Breast epithelium (tissue), 4 donors: ENCODE measurements around the gene CHD5. TPM values are rescaled to one million over a fixed set of nuclear protein-coding genes. Genes with fewer than 3 reads are reported as not detected.

Experiments used
- DNase-seq, 2 donors: peaks; one replicate each; pipeline ENCODE4 v3.0.0-alpha.2; 2019; ENCODE audit warnings: low spot score in 2 of 2
- H3K27ac ChIP-seq, 2 donors: fragments of 200-600 bp; sonication (generic) in 1 of 2; one replicate each; pipeline ENCODE4 v1.5.1; 2016 to 2019; ENCODE audit warnings: mild to moderate bottlenecking in 1 of 2
- H3K27me3 ChIP-seq, 2 donors: fragments of 200-600 bp; sonication (generic) in 1 of 2; one replicate each; pipeline versions ENCODE4 v1.5.1 to v1.6.0; 2017 to 2019; ENCODE audit warnings: control low read depth in 1 of 2, mild to moderate bottlenecking in 1 of 2
- H3K36me3 ChIP-seq: fragments of 200-600 bp; one replicate; pipeline ENCODE4 v1.5.1; 2019
- H3K4me1 ChIP-seq, 2 donors: fragments of 200-600 bp; sonication (generic); one replicate each; pipeline ENCODE4 v1.5.1; 2016 to 2019; ENCODE audit warnings: control low read depth in 1 of 2
- H3K4me3 ChIP-seq, 3 donors: fragments of 200-600 bp; sonication (generic); 1 replicate in 2 of 3; 2 replicates in 1 of 3; pipeline ENCODE4 v1.5.1; 2016 to 2019; ENCODE audit warnings: mild to moderate bottlenecking in 3 of 3, moderate library complexity in 2 of 3
- H3K9me3 ChIP-seq, 2 donors: fragments of 200-600 bp; sonication (generic) in 1 of 2; one replicate each; pipeline ENCODE4 v1.5.1; 2016 to 2019; ENCODE audit warnings: control low read depth in 1 of 2
- POLR2A ChIP-seq: fragments of 450-650 bp; IDR thresholded peaks from one replicate; pipeline ENCODE4 v1.6.1; 2016; ENCODE audit warnings: antibody characterized with exemption, mild to moderate bottlenecking, moderate library complexity
- POLR2AphosphoS5 ChIP-seq, 3 donors: sonication (generic); formaldehyde crosslinking; IDR thresholded peaks; one replicate each; pipeline ENCODE4 v1.6.1; 2017; ENCODE audit warnings: antibody characterized with exemption in 3 of 3
- intact Hi-C: fragments of 100-400 bp; cut with DNase I; formaldehyde crosslinking; loops from one replicate; pipeline ENCODE4 v1.15.1; 2023; ENCODE audit warnings: low total_unique reads
- total RNA-seq, 3 donors: library from RNA; depleted of rRNA; stranded (reverse); fragments of >200 nt; gene quantifications; one replicate each; pipeline ENCODE4 v1.1.0, GENCODE V29; 2016
- TF ChIP-seq, protein P1 (sequence below), 3 donors: fragments of 450-650 bp; IDR thresholded peaks; one replicate each; pipeline ENCODE4 v1.5.1; 2016 to 2017; ENCODE audit warnings: antibody characterized with exemption in 3 of 3, mild to moderate bottlenecking in 3 of 3, moderate library complexity in 3 of 3

Gene CHD5
- total RNA-seq, 3 donors from 2014 or later = under 0.01 to 0.33 (median 0.15) TPM

DNA sequence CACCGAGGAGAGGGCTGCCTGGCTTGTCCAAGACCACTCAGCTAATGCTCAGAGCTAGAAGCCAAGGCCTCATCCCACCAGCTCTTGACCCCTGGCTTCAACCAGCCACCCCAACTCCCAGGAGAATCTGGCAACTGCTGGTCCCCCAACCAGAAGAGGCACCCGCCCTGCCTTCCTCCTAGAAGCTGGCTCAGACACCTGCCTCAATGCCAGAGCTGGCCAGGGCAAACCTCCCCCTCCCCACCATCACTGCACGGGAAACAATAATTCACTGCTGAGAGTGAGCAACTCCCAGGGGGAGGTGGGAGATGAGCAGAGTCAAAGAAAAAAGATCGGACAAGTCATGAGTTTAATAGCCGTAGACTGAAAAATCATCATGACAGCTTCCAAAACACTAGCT is 3.3 kb downstream of the CHD5 start:
- H3K4me3 ChIP-seq = no peak overlapping the region
- H3K36me3 ChIP-seq = no peaks in the 10 kb centered on the region
- peaks cover 12 to 71% of the 10 kb centered on the region in 2 donors for H3K27me3 ChIP-seq
- no peak for DNase-seq
- H3K4me1 ChIP-seq = peaks cover 8 to 13% of the 10 kb centered on the region in 2 donors
- H3K9me3 ChIP-seq = no peaks in the 10 kb centered on the region
- TF ChIP-seq POLR2AphosphoS5 (IDR thresholded peaks at IDR 0.05) = no peak
- intact Hi-C loops = no loop called here
- H3K27ac ChIP-seq = no peak overlapping the region

DNA sequence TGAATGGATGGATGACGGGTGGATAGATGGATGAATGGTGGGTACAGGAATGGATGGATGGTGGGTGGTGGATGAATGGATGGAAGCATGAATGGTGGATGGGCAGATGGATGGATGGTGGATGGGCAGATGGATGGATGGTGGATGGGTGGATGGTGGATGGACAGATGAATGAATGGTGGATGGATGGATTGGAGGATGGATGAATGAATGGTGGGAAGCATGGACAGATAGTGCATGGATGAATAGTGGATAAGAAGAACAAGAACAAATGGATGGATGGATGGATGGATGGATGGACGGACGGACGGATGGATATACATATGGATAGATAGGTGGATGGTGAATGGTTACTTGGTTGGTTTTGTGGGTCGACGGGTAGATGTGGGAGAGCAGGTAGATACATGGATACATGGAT is 4.7 kb downstream of the CHD5 start:
- no peak for DNase-seq
- TF ChIP-seq POLR2AphosphoS5 (IDR thresholded peaks at IDR 0.05) (no peak), POLR2A (no peak)
- TF ChIP-seq, protein P1, sequence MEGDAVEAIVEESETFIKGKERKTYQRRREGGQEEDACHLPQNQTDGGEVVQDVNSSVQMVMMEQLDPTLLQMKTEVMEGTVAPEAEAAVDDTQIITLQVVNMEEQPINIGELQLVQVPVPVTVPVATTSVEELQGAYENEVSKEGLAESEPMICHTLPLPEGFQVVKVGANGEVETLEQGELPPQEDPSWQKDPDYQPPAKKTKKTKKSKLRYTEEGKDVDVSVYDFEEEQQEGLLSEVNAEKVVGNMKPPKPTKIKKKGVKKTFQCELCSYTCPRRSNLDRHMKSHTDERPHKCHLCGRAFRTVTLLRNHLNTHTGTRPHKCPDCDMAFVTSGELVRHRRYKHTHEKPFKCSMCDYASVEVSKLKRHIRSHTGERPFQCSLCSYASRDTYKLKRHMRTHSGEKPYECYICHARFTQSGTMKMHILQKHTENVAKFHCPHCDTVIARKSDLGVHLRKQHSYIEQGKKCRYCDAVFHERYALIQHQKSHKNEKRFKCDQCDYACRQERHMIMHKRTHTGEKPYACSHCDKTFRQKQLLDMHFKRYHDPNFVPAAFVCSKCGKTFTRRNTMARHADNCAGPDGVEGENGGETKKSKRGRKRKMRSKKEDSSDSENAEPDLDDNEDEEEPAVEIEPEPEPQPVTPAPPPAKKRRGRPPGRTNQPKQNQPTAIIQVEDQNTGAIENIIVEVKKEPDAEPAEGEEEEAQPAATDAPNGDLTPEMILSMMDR (IDR thresholded peaks at IDR 0.05) = no peak
- peaks cover 12 to 78% of the 10 kb centered on the region in 2 donors for H3K27me3 ChIP-seq
- H3K27ac ChIP-seq = no peak overlapping the region
- intact Hi-C loops = no loop called here
- H3K9me3 ChIP-seq = no peaks in the 10 kb centered on the region
- peaks cover 6 to 8% of the 10 kb centered on the region in 2 donors for H3K4me1 ChIP-seq
- no peaks in the 10 kb centered on the region for H3K36me3 ChIP-seq
- H3K4me3 ChIP-seq = no peak overlapping the region

- TF ChIP-seq POLR2A = no peak
- TF ChIP-seq, protein P1 (IDR thresholded peaks at IDR 0.05) = no peak
- TF ChIP-seq POLR2AphosphoS5 (IDR thresholded peaks at IDR 0.05) = no peak
- Histone ChIP-seq H3K4me3 (no peak overlapping the region), H3K27ac (no peak overlapping the region), H3K4me1 (peaks cover 6 to 8% of the 10 kb centered on the region in 2 donors), H3K9me3 (no peaks in the 10 kb centered on the region), H3K27me3 (peaks cover 12 to 78% of the 10 kb centered on the region in 2 donors), H3K36me3 (no peaks in the 10 kb centered on the region)
- intact Hi-C loops = no loop called here
- no peak for DNase-seq
Observed at GRCh38 chr1:6174621-6175410, 5.3 kb downstream of the CHD5 start.

DNA sequence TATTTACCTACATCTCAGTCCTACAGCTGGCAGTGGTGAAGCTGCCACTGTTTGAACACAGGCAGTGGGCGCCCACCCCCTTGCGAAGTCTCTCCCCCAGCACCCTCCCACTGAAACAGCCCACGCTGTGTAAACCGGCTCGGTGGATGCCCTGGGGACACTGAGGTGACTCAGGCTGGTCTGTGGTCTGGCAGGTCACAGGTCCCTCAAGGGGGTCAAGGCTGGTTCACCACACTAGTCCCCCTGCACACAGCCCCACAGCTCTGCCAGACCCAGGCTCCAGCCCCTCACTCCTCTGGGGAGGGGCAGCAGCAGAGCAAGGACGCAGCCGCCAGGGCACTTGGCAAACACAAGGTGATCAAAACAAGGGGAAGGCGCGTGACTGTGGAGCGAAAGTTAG is 7.6 kb downstream of the CHD5 start:
- Histone ChIP-seq H3K27ac (no peak overlapping the region), H3K36me3 (no peaks in the 10 kb centered on the region), H3K9me3 (no peaks in the 10 kb centered on the region), H3K27me3 (peaks cover under 1 to 66% of the 10 kb centered on the region in 2 donors), H3K4me1 (no peaks in the 10 kb centered on the region), H3K4me3 (no peak overlapping the region)
- intact Hi-C loops = no loop called here
- DNase-seq = no peak
- TF ChIP-seq, protein P1 (IDR thresholded peaks at IDR 0.05) = no peak
- TF ChIP-seq POLR2AphosphoS5 (IDR thresholded peaks at IDR 0.05) = no peak
- no peak for TF ChIP-seq POLR2A

DNA sequence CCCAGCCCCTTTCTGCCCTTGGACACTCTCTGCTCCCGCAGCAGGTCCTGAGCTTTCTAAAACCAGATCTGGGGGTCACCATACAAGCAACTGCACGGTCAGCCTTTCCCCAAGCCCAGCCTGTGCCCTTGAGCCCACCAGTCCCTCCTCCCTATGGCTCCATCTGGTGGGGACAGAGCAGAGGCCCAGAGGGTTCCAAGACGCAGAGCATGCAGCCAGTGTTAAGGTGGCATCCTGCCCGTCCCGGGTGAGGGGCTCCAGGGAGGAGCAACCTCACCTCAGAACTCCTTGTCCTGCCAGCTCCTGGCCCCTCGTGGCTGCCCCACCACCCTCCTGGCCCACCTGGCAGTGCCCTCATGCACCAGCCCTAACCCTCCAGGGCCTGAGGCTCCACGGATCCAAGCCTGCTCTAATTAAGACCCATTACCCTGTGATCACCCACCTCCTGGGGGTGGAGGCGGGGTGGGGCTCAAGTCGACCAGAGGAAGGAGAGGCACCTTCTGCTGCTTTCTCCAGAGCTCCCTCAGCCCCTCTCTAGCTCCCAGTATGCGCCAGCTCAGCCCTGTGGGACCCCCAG is 8.5 kb downstream of the CHD5 start:
- H3K9me3 ChIP-seq = no peaks in the 10 kb centered on the region
- intact Hi-C loops = no loop called here
- H3K36me3 ChIP-seq = no peaks in the 10 kb centered on the region
- no peak overlapping the region for H3K27ac ChIP-seq
- H3K27me3 ChIP-seq = peaks cover 0 to 57% of the 10 kb centered on the region in 2 donors
- TF ChIP-seq POLR2AphosphoS5 (IDR thresholded peaks at IDR 0.05) = no peak
- TF ChIP-seq POLR2A = no peak
- TF ChIP-seq, protein P1 (IDR thresholded peaks at IDR 0.05) = no peak
- DNase-seq = no peak
- H3K4me3 ChIP-seq = no peak overlapping the region
- H3K4me1 ChIP-seq = no peaks in the 10 kb centered on the region
